GM23338 (cell line): ENCODE data around the gene TMEM222. TPM values are rescaled to one million over a fixed set of nuclear protein-coding genes. Genes with fewer than 3 reads are reported as not detected.

ENCODE experiments used
- ATAC-seq: fragments of 200-7000 bp; cut with Tn5 transposase; 3 replicates; pipeline ENCODE4 v1.9.1; 2020
- DNase-seq: peaks from one replicate; pipeline ENCODE4 v3.0.0-alpha.2; 2015; ENCODE audit warnings: low spot score
- H2AFZ ChIP-seq: fragments of 200-600 bp; sonication (generic); 2 replicates; pipeline ENCODE4 v1.8.0; 2016; ENCODE audit warnings: antibody characterized with exemption, mild to moderate bottlenecking, moderate library complexity
- H3F3A ChIP-seq: fragments of 200-600 bp; sonication (generic); replicated peaks from 2 replicates; pipeline ENCODE4 v1.8.0; 2017; ENCODE audit warnings: antibody characterized with exemption, mixed run types, low read depth
- H3K27ac ChIP-seq: fragments of 200-600 bp; sonication (generic); 2 replicates; pipeline ENCODE4 v1.6.1; 2016; ENCODE audit warnings: low read depth
- H3K27me3 ChIP-seq: fragments of 200-600 bp; sonication (generic); 2 replicates; pipeline ENCODE4 v1.8.0; 2016; ENCODE audit warnings: mild to moderate bottlenecking, mixed run types, moderate library complexity; ENCODE audit not compliant: insufficient read depth
- H3K36me3 ChIP-seq: fragments of 200-600 bp; sonication (generic); 2 replicates; pipeline ENCODE4 v1.8.0; 2016; ENCODE audit warnings: mild to moderate bottlenecking; ENCODE audit not compliant: insufficient read depth
- H3K4me1 ChIP-seq: fragments of 200-600 bp; sonication (generic); 2 replicates; pipeline ENCODE4 v1.8.0; 2016; ENCODE audit warnings: mild to moderate bottlenecking, moderate library complexity; ENCODE audit not compliant: insufficient read depth
- H3K4me2 ChIP-seq: fragments of 200-600 bp; sonication (generic); 2 replicates; pipeline ENCODE4 v1.7.1; 2017; ENCODE audit warnings: mixed run types
- H3K4me3 ChIP-seq: fragments of 200-600 bp; sonication (generic); 2 replicates; pipeline ENCODE4 v1.6.1; 2016; ENCODE audit warnings: mixed run types
- H3K79me2 ChIP-seq: fragments of 200-600 bp; sonication (generic); replicated peaks from 2 replicates; pipeline ENCODE4 v1.8.0; 2017; ENCODE audit warnings: mild to moderate bottlenecking; ENCODE audit not compliant: insufficient read depth
- H3K9me2 ChIP-seq: fragments of 200-600 bp; sonication (generic); 2 replicates; pipeline ENCODE4 v1.8.0; 2017; ENCODE audit not compliant: insufficient read depth
- H4K20me1 ChIP-seq: fragments of 200-600 bp; sonication (generic); replicated peaks from 2 replicates; pipeline ENCODE4 v1.8.0; 2017; ENCODE audit warnings: mild to moderate bottlenecking; ENCODE audit not compliant: insufficient read depth
- H3K27ac Mint-ChIP-seq: 2 replicates; pipeline ENCODE4 v1.8.0; 2020; ENCODE audit warnings: inconsistent platforms, mild to moderate bottlenecking, moderate library complexity, mixed read lengths
- H3K27me3 Mint-ChIP-seq: 3 replicates; pipeline ENCODE4 v1.8.0; 2022; ENCODE audit warnings: low read depth, mild to moderate bottlenecking, moderate library complexity, mixed read lengths, inconsistent platforms; ENCODE audit not compliant: insufficient read depth, poor library complexity
- H3K36me3 Mint-ChIP-seq: 3 replicates; pipeline ENCODE4 v1.8.0; 2021; ENCODE audit warnings: low read depth, mild to moderate bottlenecking, inconsistent platforms, moderate library complexity, mixed read lengths
- H3K4me1 Mint-ChIP-seq: 3 replicates; pipeline ENCODE4 v1.8.0; 2020; ENCODE audit warnings: mild to moderate bottlenecking, inconsistent platforms, mixed read lengths
- H3K4me3 Mint-ChIP-seq: 3 replicates; pipeline ENCODE4 v1.8.0; 2021; ENCODE audit warnings: moderate library complexity, mild to moderate bottlenecking, inconsistent platforms, mixed read lengths
- H3K9me3 Mint-ChIP-seq: 3 replicates; pipeline ENCODE4 v1.8.0; 2020; ENCODE audit warnings: moderate library complexity, mild to moderate bottlenecking, inconsistent platforms, mixed read lengths
- CREB1 ChIP-seq: fragments of 250-450 bp; sonication (Bioruptor Pico); IDR thresholded peaks from 2 replicates; pipeline ENCODE4 v1.5.0; 2020; ENCODE audit warnings: low read depth, mild to moderate bottlenecking, moderate library complexity
- CTCF ChIP-seq, 2 experiments: fragments of 200-600 bp in 1 of 2; sonication (generic) in 1 of 2; conservative IDR thresholded peaks; 2 replicates each; pipeline versions ENCODE4 v1.5.1 to v1.6.1; 2016 to 2017; ENCODE audit warnings: antibody characterized with exemption in 2 of 2, low read depth in 2 of 2, mild to moderate bottlenecking in 2 of 2, moderate library complexity in 1 of 2
- ETS1 ChIP-seq: IDR thresholded peaks from 2 replicates; pipeline ENCODE4 v1.6.1; 2016; ENCODE audit warnings: antibody characterized with exemption
- EZH2 ChIP-seq: fragments of 200-600 bp; sonication (generic); IDR thresholded peaks from one replicate; pipeline ENCODE4 v1.8.0; 2017; ENCODE audit warnings: antibody characterized with exemption, mild to moderate bottlenecking, low read depth; ENCODE audit not compliant: unreplicated experiment
- JUNB ChIP-seq: IDR thresholded peaks from one replicate; pipeline ENCODE4 v1.6.1; 2016; ENCODE audit warnings: antibody characterized with exemption; ENCODE audit not compliant: unreplicated experiment
- POLR2AphosphoS5 ChIP-seq: IDR thresholded peaks from 2 replicates; pipeline ENCODE4 v1.6.1; 2016; ENCODE audit warnings: antibody characterized with exemption, low read depth
- ZNF114 ChIP-seq: fragments of 250-450 bp; sonication (Bioruptor Pico); IDR thresholded peaks from 2 replicates; pipeline ENCODE4 v1.5.0; 2020; ENCODE audit warnings: mild to moderate bottlenecking, moderate library complexity
- polyA plus RNA-seq: library from polyadenylated mRNA; unstranded; fragments of >200 nt; fragmentation: Nextera tagmentation; extraction: Ambion mirVana; gene quantifications from 2 replicates; pipeline ENCODE4 v1.2.1, GENCODE V29; 2016
- total RNA-seq: library from RNA; depleted of rRNA; stranded (reverse); fragments of >200 nt; shearing (Covaris generic); gene quantifications from 2 replicates; pipeline ENCODE4 v1.2.3, GENCODE V29; 2014

TMEM222 gene
- total and polyA plus RNA-seq, 2 experiments from 2014 or later: 17.8 to 22.6 TPM

- TF ChIP-seq ZNF114 (CRISPR knock-in tag): no peak
- TF ChIP-seq EZH2: no peak
- TF ChIP-seq JUNB: no peak
- TF ChIP-seq CREB1 (CRISPR knock-in tag): no peak
These were observed 33.7 kb downstream of the TMEM222 start (continued) for GRCh38 chr1:27355683-27356082.

- Histone ChIP-seq H3K9me2 (no peaks in the 10 kb centered on the region), H3F3A (peaks cover 8% of the 10 kb centered on the region; the same call in 1 of the 2 replicates), H3K27me3 (peaks cover 36% of the 10 kb centered on the region), H3K4me2 (peak overlapping the region; percentile 84; the same call in 1 of the 2 replicates), H3K36me3 (no peaks in the 10 kb centered on the region), H3K27ac (no peak overlapping the region), H2AFZ (no peak overlapping the region), H4K20me1 (no peaks in the 10 kb centered on the region), H3K79me2 (no peaks in the 10 kb centered on the region), H3K4me3 (no peak overlapping the region), H3K4me1 (peaks cover 21% of the 10 kb centered on the region)
- Mint-ChIP-seq H3K9me3 (no peaks in the 10 kb centered on the region), H3K4me3 (no peak overlapping the region), H3K4me1 (peaks cover 24% of the 10 kb centered on the region; the same call in 2 of the 3 replicates), H3K36me3 (peaks cover 5% of the 10 kb centered on the region; the same call in 1 of the 3 replicates), H3K27ac (no peak overlapping the region), H3K27me3 (peaks cover 38% of the 10 kb centered on the region)
- no peak for TF ChIP-seq POLR2AphosphoS5
- ATAC-seq (no peak), DNase-seq (no peak)
These were observed 34.3 kb downstream of the TMEM222 start for GRCh38 chr1:27356277-27356618.

GRCh38 chr1:27356619-27357280 lies 34.8 kb downstream of the TMEM222 start:
- peaks cover 42% of the 10 kb centered on the region for H3K27me3 Mint-ChIP-seq
- peak; percentile 19 for ATAC-seq

More at GRCh38 chr1:27356619-27357280, 34.8 kb downstream of the TMEM222 start:
- peak overlapping the region; percentile 51; the same call in 1 of the 2 replicates for H3K4me3 ChIP-seq
- H3K36me3 ChIP-seq: no peaks in the 10 kb centered on the region
- Mint-ChIP-seq H3K9me3 (no peaks in the 10 kb centered on the region), H3K27ac (no peak overlapping the region), H3K36me3 (peaks cover 5% of the 10 kb centered on the region; the same call in 1 of the 3 replicates), H3K4me3 (no peak overlapping the region), H3K4me1 (peaks cover 20% of the 10 kb centered on the region; the same call in 2 of the 3 replicates)
- no peak overlapping the region for H2AFZ ChIP-seq
- peak overlapping the region; percentile 84 for H3K4me2 ChIP-seq
- H3K9me2 ChIP-seq: no peaks in the 10 kb centered on the region
- TF ChIP-seq CTCF (conservative IDR thresholded peaks at IDR 0.05; ENCODE audit: low read depth in 2 of 2): peak in 1 of 2 experiments; percentile 47; a peak in 2 of 4 replicates
- TF ChIP-seq ETS1: no peak
- H3K4me1 ChIP-seq: peaks cover 18% of the 10 kb centered on the region
- DNase-seq: peak; percentile 71
- H4K20me1 ChIP-seq: no peaks in the 10 kb centered on the region
- H3F3A ChIP-seq: peaks cover 8% of the 10 kb centered on the region; the same call in 1 of the 2 replicates
- no peaks in the 10 kb centered on the region for H3K79me2 ChIP-seq
- no peak overlapping the region for H3K27ac ChIP-seq
- peaks cover 41% of the 10 kb centered on the region for H3K27me3 ChIP-seq
